Activated gamma-delta T cell treated with Interleukin-2 at 50 U/mL for 16 hours (primary cell): Measurements from ENCODE around the gene DDN.

Experiments used
- DNase-seq: peaks from one replicate; pipeline ENCODE4 v3.0.0-alpha.2; 2020

DDN gene

GRCh38 chr12:48999371-49000131 lies at the start of gene DDN:
Gene DDN, minus strand, starts transcription at chr12:48999375. Its CDS starts 88 bp downstream, at chr12:48999287.
- DNase-seq = peak; percentile 38

GRCh38 chr12:49048953-49049352 lies 49.8 kb upstream of the DDN start:
- no peak for DNase-seq

GRCh38 chr12:49046129-49046895 lies 47.1 kb upstream of the DDN start:
- no peak for DNase-seq

- no peak for DNase-seq
Observed at GRCh38 chr12:49044660-49045059, 45.5 kb upstream of the DDN start.

GRCh38 chr12:49043856-49044258 lies 44.7 kb upstream of the DDN start:
- DNase-seq = peak; percentile 75

- DNase-seq = no peak
Observed at GRCh38 chr12:49043241-49043640, 44.1 kb upstream of the DDN start.

- DNase-seq = no peak
Observed at GRCh38 chr12:49041881-49042484, 42.8 kb upstream of the DDN start.

GRCh38 chr12:49041036-49041880 lies 42.1 kb upstream of the DDN start:
- no peak for DNase-seq

- no peak for DNase-seq
Observed at GRCh38 chr12:49040364-49040855, 41.2 kb upstream of the DDN start.

- DNase-seq = no peak
Observed at GRCh38 chr12:49039421-49040363, 40.5 kb upstream of the DDN start.

GRCh38 chr12:49038291-49038955 lies 39.2 kb upstream of the DDN start:
- DNase-seq = no peak

- DNase-seq = no peak
Observed at GRCh38 chr12:49037947-49038237, 38.7 kb upstream of the DDN start.

GRCh38 chr12:49037111-49037946 lies 38.2 kb upstream of the DDN start:
- no peak for DNase-seq

- no peak for DNase-seq
Observed at GRCh38 chr12:49036029-49036428, 36.9 kb upstream of the DDN start.

GRCh38 chr12:49034286-49034622 lies 35.1 kb upstream of the DDN start:
- DNase-seq = no peak

GRCh38 chr12:49033611-49034285 lies 34.6 kb upstream of the DDN start:
- DNase-seq = no peak

- no peak for DNase-seq
Observed at GRCh38 chr12:49032679-49033447, 33.7 kb upstream of the DDN start.

GRCh38 chr12:49032276-49032675 lies 33.1 kb upstream of the DDN start:
- DNase-seq = no peak

GRCh38 chr12:49031573-49032161 lies 32.5 kb upstream of the DDN start:
- DNase-seq = no peak
